GM18861 (cell line): ENCODE data around the gene TEX2.
"Not testable (repeated sequence)": the region's sequence is repeated elsewhere in the genome, so short reads cannot be mapped to it uniquely, and the experiment has no call there.

ENCODE experiments used
- ATAC-seq: cut with Tn5 transposase; IDR thresholded peaks from one replicate; pipeline ENCODE4 v1.9.1; 2021; ENCODE audit not compliant: unreplicated experiment

TEX2 gene

DNA sequence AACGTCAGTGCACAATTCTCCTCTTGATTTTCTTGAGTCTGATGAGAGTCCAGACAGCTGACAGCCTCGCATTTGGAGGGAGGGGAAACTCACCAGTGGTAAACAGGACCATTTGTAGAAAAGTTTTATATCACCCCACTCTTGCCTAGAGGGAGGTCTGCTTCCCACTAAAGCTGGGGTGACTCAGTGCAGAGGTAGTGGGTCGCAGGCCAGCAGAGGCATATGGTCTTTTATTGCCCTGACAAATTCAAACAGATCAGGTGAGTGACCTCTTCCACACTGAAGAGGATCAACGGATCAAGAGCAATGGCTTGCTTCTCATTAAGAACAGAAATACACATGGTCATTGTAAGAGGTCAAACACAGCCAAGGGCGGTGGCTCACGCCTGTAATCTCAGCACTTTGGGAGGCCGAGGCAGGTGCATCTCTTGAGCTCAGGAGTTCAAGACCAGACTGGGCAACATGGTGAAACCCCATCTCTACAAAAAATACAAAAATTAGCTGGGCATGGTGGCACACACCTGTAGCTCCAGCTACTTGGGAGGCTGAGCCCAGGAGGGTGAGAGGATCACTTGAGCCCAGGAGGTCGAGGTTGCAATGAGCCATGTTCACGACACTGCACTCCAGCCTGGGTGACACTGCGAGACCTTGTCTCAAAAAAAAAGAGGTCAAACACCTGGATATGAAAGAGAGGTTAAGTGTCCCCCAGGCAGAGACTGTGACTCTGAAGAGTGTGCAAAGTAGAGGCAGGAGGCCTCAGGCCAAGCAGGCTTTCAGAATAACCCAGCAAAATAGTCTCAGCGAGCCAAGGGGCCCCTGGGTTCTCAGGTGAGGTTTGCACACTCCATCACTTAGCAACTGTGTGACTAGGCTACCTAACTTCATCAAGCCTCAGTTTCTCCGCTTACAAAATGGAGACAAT, 76.6 kb downstream of the TEX2 start:
- ATAC-seq: no peak

GRCh38 chr17:64185557-64185956, 77.5 kb downstream of the TEX2 start:
- ATAC-seq: not testable (repeated sequence)

DNA sequence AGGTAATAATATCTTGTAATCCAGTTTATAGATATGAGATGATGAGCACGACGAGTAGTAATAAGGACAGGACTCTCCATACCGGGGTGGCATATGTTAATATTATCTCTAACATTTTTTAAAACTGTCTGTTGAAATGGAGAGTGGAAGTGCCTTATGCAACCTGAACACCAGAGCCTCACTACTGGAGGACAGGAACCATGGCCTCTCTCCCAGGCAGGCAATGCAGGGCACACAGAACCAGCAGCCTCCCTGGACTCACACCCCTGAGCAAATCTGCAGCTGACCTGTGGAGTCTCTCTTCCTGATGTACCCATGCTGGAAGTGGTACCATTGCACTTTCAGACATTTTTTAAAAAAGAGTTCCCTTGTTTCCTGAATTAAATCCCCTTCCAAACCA, 78.0 kb downstream of the TEX2 start:
- no peak for ATAC-seq

- ATAC-seq: no peak
Measured at GRCh38 chr17:64183815-64184214, 79.2 kb downstream of the TEX2 start.

GRCh38 chr17:64182325-64183012, 80.6 kb downstream of the TEX2 start:
- ATAC-seq: no peak

DNA sequence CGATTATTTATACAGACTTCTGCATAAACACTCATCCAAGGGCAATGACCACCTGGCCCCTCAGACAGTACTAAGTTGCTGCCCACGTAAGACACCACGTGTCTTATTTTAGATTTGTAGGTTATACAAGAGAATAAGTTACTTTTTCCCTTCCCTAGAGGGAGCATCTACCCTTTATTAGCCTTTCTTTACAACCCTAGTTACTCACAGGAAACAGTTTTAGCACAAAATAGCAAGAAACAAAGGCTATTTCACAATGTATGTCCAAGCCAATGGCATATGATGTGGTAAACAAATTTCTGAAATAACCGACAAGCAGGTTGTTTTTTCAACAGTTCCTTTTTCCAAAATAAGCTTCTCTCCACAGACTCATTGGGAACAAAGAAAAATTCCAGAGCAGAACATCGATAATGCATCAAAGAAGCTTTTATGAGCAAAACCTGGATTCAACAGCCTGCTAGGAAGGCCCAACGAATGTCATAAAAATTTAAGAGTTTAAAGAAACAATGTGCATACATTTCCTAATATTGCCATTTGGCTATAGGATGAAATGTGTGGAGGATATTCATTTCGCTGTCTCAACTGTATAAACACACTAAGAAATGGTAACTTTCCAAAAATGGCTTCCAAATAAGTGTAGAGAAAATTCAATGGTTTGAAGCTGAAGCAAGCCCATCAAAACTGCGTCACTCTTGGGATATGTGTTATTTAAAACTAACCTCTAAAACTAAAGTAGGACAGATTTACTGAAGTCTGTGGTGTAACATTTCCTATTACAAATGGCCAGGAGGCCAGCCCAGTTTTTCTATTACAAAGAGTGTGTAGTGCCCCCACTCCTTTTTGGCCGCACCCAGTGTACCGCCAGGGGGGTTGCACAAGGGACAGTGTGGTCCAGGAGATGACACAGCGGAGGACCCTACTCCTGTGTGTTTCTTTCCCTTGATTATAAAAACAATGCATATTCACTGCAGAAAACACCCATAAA, 82.7 kb downstream of the TEX2 start:
- ATAC-seq: no peak

DNA sequence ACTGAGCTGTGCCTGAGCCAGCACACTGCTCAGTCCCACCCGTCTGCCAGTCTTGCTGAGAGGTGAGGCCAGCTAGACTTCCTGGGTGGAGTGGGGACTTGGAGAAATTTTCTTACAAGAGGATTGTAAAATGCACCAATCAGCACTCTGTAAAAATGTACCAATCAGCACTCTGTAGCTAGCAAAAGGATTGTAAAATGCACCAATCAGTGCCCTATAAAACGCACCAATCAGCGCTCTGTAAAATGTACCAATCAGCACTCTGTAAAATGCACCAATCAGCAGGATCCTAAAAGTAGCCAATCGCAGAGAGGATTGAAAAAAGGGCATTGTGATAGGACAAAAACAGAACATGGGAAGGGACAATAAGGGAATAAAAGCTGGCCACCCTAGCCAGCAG, 84.0 kb downstream of the TEX2 start:
- not testable (repeated sequence) for ATAC-seq

- no peak for ATAC-seq
Measured at GRCh38 chr17:64178011-64178825, 84.8 kb downstream of the TEX2 start.

- no peak for ATAC-seq
Measured at GRCh38 chr17:64177311-64178010, 85.6 kb downstream of the TEX2 start.

- ATAC-seq: no peak
Measured at GRCh38 chr17:64176556-64176955, 86.5 kb downstream of the TEX2 start.

DNA sequence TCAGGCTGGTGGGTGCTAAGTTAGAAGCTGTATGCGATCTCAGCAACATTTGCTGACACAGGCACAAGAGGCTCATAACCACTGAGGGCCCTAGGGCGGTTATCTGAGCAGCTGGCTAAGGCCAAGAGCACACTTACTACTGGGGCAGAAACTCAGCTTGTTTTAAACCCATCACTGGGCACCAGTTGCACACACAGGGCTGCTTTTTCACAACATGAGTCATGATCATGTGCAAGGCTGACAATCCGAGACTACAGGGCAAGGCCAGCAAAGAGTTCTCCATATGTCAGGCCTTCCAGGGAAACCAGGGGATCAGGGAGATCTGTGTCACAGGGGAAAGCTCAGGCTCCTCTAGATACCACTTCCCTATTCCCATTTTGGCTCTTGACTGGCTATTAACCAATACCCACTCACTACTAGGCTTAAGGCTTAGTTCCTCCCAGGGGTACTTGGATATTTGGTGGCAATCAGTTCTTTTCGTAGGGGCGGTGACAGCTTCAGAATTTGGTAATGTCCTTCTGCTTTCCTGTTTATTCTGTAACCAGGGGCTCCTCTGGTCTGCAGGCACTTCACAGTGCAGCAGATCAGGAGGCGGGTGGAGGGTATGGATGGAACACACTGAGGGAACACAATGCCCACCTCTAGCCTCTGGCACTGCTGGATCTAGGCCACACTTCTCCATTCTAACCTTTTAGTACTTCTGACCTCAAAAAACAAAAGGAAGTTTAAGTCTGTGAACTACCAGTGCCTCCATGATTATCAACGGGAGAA, 88.2 kb downstream of the TEX2 start:
- ATAC-seq: no peak

DNA sequence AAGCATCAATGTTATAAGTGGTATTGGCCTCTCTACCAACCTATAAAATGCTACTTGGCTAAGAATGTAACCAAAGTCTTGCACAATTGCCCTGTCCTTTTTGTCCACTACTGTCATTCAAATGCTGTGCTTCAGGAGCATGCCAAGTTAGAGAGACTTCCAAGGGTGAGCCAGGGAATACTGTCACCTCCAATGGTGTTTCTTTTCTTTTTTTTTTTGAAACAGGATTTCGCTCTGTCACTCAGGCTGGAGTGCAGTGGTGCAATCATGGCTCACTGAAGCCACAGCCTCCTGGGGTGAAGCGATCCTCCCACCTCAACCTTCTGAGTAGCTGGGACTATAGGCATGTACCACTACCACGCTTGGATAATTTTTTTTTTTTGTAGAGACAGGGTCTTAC, 89.4 kb downstream of the TEX2 start:
- no peak for ATAC-seq

DNA sequence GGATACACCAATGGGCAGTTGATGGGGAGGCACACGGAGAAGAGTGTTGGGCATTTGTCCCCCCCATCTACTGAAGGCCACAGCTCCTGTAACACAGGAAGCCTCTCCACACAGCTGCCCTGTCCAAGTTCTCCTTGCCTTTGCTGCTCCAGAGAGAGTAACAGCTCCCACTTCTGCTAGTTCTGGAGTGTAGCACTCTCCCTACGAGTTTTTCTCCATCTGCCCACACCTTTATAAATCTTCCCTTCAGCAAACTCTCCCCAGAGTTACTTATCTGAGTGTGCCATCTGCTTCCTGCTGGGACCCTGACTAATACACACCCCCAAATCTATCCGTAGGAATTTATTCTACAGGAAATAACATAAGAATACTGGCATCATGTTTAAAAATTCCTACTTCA, 90.5 kb downstream of the TEX2 start:
- ATAC-seq: no peak

- no peak for ATAC-seq
Measured at GRCh38 chr17:64171041-64171440, 92.0 kb downstream of the TEX2 start.

DNA sequence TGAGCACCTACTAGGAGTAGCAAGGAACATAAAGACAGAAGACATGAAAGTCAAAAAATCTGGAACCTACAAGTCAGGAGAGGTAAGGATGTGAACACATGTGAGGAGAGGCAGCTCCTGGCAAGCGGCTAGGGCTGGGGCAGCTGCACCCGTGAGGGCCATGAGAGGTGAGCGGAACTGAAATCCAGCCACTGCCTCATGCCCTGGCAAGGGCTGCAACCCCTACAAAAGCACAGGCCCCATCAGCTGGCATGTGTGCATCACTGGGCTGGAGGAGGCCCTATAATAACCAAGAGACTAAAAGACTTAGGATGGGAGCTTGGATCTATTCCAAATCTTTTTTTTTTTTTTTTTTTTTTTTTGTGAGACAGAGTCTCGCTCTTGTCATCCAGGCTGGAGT, 92.8 kb downstream of the TEX2 start:
- ATAC-seq: no peak

DNA sequence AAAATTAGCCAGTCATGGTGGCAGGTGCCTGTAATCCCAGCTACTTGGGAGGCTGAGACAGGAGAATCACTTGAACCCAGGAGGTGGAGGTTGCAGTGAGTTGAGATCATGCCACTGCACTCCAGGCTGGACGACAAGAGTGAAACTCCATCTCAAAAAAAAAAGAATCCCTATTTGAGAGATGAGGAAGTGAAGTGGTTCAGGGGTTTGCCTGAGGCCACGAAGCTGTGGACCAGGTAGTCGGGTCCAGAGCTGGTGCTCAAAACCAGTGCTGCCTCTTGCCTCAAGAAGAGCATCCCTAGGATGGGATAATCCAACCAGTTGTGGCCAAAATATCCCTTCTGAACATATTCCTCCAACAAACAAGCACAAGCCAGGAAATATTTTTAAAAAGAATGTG, 95.4 kb downstream of the TEX2 start:
- not testable (repeated sequence) for ATAC-seq

- ATAC-seq: no peak
Measured at GRCh38 chr17:64166876-64167275, 96.2 kb downstream of the TEX2 start.

DNA sequence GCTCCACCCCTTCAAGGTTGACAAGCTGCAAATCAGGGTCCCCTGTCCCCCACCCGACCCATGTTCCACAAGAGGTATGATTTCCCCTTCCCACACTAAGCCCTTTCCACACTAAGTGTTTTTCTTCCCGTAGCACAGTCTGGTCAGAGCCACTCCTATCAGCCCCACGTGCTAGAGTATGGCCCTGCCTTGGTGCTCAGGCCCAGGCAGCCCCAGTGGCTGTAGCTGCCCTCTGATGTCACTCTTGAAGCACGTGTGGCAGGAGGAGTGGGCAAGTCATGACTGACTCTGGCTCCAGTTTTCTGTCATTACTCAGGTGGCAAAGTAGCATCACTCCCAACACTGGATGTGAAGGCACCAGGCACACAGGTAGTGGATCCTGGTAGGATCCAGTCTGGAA, 97.7 kb downstream of the TEX2 start:
- ATAC-seq: no peak
